Suppressor macrophage treated with lipopolysaccharide for 1 hour (primary cell): ENCODE measurements around the gene HERPUD1.

Experiments used
- DNase-seq, 3 donors: peaks; one replicate each; pipeline ENCODE4 v3.0.0-alpha.2; 2020 to 2022

The HERPUD1 gene

DNA sequence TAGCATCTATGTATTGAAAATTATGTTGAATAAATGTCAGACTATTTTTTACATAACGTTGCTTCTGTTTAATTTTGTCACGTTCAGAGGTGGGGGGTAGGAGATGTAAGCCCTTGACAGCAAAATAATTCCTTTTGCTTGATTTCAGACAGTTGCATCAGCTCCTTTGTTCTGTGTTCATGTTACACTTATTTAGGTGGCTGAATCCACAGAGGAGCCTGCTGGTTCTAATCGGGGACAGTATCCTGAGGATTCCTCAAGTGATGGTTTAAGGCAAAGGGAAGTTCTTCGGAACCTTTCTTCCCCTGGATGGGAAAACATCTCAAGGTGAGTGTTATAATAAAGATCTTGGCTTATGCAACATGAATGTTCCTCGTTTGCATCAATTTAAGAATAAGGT is 4.5 kb downstream of the HERPUD1 start:
- DNase-seq = no peak

DNA sequence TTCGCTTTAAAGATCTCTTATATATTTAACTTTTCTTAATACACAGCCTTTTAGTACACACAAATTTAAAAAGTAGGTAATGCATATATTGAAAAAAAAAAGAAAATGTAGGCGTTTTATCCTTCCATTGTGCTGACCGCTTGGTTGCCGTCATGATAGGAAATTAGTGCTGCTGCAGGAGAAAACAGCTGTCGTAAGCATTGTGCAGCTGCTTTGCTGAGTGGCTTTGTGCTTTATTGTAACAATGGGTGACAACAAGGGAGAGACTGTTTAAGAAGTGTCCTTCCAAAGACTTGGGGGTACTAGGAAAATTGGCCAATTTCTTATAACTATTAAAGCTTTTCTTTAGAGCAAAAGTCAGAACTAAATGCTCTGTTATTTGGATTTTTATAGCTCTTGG is 5.0 kb downstream of the HERPUD1 start:
- DNase-seq = no peak

DNA sequence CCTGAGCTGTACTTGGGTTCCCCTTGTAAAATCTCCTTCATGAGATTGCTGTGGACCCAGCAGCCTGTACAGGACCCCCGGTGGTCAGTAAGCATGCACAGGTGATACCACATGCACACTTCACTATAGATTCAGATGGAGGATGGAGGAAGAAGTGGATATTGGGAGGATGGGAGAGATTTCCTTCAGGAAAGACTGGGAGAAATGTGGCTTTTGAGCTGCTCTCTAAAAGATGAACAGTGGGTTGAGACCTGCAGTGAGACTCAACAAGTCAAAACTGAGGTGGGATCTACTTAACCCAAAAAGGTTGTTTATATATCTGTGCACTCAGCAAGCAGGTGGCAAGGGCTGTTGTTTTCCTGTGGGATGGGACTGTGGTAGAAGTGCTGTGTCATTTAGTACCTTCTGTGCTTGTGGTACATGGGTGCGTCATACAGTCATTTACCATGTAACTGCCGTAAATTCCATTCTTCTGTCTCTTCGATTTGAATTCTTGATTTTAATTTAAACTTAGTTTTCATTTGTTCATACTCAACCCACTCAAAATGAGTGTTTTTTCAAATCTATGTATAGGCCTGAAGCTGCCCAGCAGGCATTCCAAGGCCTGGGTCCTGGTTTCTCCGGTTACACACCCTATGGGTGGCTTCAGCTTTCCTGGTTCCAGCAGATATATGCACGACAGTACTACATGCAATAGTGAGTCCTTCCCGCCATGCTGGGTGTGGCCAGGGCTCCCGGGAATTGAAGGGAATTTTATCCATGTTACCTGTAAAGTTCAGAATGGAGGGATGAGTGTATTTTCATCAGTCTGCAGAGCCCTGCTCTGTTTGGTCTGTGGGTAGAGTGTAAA is 6.9 kb downstream of the HERPUD1 start:
- DNase-seq = no peak

DNA sequence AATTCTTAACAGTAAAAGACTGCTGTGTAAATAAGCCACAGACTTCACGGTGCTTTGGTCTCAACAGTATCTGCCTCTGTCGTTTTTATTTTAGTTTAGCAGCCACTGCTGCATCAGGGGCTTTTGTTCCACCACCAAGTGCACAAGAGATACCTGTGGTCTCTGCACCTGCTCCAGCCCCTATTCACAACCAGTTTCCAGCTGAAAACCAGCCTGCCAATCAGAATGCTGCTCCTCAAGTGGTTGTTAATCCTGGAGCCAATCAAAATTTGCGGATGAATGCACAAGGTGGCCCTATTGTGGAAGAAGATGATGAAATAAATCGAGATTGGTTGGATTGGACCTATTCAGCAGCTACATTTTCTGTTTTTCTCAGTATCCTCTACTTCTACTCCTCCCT is 7.9 kb downstream of the HERPUD1 start:
- DNase-seq = no peak

DNA sequence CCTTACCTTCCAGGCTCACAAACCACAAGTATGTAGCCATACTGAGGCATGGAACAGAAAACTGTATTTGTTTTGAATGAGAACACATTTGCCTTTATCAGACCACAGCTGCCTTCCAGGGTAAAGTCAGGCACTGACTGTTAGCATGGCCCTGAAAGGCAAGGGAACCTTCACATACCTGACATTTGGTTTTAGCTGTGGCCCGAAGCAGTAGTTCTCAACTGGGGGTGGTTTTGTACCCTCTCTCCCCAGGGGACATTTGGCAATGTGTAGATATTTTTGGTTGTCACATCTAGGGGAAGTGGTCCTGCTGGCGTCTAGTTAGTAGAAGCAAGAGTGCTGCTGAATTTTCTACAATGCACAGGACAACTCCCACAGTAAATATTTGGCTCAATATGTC is 9.2 kb downstream of the HERPUD1 start:
- no peak for DNase-seq

DNA sequence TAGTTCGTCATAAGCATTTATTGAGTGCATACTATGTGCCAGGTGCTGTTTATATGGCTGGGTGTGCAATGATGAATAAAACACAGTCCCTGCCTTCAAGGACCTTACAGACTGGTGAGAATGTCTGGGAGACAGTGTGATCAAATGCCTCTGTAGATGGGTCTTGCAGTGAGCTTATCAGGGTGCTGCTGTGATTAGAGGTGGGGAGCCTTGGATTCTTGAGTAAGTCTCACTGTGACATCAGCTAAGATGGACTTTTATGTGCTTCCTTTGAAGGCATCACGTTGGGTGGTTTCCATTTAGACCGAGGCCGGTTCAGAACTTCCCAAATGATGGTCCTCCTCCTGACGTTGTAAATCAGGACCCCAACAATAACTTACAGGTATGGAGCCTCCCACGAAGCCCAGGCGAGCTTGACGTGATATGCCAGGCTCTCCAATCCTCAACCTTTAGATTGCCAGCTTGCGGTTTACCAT is 10.0 kb downstream of the HERPUD1 start:
- no peak for DNase-seq

DNA sequence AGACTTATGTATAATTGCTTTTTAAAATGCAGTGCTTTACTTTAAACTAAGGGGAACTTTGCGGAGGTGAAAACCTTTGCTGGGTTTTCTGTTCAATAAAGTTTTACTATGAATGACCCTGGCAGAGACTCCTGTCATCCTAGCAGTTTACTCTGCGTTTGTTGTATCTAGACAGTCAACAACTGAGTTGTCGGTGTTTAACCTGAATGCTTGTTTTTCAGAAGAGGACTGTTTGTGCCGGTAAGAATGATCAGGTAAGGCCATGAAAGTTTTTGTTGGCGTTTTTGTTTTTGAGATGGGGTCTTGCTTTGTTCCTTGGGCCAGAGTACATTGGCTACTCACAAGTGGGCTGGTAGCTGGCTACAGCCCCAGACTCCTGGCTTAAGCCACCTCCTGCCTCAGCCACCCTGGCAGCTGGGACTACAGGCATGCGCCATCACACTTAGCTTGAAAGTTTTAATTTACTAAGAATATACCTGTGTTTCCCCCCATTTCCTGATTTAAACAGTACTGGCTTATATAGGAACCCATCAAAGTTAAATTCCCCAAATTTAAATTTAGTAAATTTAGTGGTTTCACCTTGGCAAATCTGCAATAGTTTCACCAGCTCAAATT is 11.9 kb downstream of the HERPUD1 start:
- DNase-seq = no peak

DNA sequence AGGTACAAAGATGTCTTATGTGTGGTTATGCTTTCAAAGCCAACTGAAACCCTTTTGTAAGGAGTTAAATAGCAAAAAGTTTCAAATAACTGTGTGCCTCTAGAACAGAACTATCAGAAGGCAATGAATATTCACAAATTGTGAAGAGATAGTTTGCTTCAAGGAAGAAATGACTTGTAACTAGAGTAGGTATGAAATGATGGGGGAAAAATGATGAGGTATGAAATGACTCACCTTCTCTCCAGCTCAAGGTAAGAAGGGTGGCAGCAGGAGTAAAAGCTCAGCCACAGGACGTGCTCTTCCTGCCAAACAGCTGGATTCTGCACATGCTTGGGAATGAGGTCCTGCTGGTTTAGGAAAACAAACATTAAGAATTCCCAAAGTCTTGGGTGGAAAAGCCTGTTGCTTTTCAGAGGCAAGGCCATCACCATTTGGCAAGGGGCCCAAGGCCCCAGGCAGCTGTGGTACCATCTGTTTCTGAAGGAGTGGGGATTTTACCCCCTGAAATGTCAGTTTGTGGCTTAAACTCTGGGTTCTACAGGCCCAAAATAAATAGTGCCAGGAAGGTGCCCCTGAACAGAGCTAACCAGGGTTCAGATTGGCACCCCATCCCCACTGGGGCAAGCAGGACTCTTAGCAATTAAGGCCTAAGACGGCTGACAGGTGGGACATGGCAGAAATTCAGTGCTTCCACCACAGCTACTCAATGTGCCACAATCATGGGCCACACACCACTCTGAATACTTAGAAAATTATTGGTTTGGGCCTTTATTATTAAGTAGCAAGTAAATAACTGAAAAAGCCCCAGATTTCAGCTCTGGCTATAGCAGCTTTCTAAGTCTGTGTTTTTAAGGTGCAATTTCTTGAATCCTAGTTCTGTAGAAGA is 13.3 kb downstream of the HERPUD1 start:
- DNase-seq = no peak

DNA sequence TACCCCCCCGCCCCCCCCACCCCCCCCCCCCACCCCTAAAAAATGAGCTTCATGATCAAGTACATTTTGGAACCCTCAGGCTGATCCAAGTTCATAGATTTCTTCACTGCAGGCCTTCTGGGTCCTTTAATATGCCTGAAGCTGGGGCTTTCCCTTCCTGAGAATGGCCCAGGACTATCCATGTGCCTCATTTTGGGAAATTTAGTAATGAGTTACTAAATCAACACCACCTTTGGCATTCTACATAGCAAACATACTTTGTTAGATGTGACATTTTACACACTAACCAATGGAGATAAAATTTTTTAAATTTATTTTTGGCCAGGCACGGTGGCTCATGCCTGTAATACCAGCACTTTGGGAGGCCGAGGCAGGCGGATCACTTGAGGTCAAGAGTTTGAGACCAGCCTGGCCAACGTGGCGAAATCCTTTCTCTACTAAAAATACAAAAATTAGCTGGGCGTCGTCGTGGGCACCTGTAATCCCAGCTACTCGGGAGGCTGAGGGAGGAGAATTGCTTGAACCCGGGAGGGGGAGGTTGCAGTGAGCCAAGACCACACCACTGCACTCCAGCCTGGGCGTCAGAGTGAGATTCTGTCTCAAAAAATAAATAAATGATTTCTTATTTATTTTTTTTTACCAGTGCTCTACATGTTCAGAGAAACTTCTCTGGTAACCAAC is 14.0 kb downstream of the HERPUD1 start:
- DNase-seq = no peak

DNA sequence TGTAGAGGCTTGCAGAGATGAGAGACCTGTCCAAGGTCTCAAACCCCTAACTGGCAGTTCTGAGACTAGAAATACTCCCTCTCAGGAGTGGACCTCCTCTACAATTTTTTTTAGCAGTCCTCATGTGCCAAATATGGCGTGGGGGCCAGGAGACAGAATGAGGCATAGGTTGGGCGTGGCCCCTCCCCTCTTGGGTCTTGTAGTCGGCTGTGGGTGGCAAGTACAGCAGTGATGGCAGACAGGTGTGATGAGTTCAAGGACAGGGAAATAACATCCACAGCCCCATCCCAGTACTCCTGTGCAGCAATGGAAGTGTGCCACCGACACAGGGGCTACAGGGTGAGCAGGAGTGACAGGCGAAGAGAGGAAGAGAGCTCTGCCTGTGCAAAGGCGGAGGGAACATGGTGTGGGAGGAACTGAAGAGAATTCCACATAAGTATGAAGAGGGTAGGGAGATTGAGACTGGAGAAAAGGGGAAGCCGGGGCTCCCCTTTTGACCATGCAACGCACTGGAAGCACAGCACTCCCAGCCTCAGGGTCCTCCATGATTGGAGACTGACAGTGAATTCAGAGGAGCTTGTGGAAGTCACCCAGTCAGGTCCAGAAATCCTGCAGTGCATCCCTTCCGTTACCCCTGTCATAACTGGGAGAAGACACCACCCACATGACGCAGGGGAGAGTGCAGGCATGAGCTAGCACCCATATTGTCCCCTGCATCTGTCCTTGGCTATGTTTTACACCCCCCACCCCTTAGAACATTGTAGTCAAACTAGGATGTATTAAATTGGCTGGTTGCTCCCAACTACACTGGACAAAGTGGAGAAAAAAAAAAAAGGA is 15.0 kb downstream of the HERPUD1 start:
- DNase-seq = peak in 2 of 3 donors; percentile 29 to 55

DNA sequence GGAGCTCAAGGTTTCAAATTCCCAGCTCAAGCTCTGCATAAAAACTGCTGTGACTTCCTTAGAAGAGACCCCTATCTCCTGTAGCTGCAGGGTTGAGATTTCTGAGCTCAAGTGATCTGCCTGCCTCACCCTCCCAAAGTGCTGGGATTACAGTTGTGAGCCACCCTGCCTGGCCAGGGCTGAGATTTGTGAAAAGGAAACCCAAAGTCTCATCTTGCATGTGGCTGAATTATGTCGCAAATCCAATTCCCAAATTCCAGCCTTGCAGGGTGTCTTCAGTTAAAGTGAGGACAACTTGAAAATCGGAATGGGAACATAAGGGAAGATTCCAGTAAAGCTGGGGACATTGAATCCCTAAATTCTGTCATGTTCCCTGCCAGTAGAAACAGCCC is 15.7 kb downstream of the HERPUD1 start:
- DNase-seq = no peak

DNA sequence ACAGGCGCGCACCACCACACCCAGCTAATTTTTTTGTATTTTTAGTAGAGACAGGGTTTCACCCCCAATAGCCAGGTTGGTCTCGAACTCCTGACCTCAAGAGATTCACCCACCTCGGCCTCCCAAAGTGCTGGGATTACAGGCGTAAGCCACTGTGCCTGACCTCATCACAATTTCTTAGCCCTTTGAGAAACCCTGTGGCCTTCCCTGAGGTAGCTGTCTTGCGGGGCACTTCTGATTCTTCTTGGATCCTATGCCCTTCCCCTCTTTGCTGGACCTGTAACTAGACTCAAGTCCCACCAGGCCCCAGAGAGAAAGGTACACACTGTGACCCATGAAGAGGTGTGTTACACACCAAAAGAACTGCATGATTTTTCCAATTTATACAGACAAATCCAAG is 16.3 kb downstream of the HERPUD1 start:
- DNase-seq = no peak

DNA sequence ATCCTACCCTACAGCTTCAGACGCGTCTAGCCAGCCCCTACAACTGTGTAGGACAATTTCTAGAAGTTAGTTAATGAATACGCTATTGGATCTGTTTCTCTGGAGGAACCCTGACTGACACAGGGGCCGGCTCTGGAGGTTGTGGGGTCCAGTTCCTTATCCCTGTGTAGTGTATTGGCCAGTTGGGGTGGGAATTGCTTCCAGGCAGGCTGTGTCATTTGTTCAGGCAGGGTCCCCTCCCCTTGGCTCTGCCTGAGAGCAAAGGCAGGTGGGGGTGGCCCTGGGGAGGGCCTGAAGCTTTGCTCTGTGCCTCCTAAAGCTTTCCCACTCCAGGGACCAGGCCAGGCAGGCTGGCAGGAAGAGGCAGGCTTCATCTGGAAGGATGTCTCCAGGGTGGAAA is 18.1 kb downstream of the HERPUD1 start:
- no peak for DNase-seq

DNA sequence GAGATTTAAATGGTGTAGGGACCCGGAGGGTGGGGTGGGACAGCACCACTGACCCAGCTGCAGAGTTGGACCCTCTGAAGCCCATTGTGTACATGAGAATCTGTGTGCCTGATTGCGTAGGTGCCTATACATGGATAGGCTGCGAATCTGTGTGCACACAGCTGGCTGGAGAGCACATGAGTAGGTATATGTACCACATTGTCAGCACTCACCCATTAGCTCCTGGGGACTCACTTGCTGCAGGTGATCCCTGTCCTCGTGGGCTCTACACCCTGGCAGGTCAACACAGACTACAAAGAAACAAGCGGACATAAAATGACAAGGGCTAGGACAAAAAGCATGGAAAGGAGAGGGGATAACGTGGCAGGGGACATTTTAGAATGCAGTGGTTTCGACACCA is 18.5 kb downstream of the HERPUD1 start:
- no peak for DNase-seq

DNA sequence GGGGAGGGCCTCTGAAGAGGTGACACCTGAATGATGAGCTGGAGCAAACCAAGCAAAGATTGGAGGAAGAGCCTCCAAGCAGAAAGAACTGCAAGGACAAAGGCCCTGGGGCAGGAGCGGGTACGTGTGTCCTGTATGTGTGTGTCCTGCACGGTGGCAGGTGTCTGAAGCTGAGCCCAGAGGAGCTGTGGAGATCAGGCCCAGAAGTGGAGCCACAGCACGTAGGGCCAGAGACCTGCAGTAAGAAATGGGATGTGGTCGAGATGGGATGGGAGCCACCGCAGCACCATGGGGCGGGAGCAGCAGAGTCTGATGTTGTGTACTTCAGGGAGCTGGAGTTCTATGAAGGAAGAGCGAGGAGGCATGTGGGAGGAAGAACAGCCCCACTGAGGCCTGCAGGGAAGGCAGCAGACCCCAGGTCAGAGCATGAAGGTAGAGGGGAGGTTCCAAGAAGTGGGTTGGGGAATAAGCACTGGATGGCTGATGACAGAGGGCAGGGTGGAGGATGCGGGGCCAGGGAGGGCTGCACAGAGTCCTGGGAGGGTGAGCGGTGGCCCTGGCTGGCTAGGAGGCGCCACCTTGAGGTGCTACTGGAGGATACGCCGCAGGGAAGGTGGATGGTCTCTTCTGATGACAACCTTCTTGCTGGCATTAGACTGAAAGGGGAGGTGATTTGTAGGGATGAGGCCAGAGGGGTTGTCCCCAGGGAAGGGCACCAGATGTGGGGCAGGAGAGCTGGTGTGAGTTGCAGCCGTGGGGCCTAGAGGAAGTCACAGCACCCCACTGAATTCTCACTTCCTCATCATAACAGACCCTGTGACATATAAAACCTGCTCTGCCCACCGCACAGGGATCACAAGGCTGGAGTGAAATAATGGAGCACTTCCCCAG is 19.2 kb downstream of the HERPUD1 start:
- DNase-seq = peak; percentile 71 to 83 (median 75)

DNA sequence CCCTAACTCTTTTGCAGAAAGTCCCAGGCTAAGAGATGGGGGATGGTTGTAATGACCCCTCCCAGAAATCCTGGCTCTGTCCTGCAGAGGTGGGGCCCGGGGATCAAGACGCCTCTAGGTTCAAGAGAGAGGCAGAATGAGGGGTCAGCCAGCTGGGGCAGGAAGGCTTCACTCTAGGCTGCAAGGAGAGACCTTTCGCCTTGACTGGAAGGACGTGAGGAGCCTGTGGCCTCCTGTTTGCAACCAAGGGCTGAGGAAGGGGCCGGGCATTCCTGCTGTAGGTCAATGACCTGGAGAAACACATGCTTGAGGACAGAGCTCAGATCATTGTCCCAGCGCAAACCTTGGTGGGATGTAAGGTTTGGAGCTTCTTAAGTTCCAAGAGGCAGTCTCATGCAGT is 21.1 kb downstream of the HERPUD1 start:
- DNase-seq = no peak

DNA sequence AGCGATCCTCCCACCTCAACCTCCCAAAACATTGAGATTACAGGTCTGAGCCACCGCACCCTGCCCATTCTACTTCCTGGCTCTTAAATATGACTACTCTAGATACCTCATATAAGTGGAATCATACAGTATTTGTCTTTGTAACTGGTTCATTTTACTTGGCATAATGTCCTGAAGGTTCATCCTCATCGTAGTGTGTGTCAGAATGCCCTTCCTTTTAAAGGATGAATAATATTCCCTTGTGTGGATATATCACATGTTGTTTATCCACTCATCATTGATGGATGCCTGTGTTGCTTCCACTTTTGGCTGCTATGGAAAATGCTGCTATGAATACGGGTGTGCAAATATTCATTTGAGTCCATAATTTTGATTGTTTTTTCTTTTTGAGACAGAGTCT is 24.1 kb downstream of the HERPUD1 start:
- DNase-seq = no peak

DNA sequence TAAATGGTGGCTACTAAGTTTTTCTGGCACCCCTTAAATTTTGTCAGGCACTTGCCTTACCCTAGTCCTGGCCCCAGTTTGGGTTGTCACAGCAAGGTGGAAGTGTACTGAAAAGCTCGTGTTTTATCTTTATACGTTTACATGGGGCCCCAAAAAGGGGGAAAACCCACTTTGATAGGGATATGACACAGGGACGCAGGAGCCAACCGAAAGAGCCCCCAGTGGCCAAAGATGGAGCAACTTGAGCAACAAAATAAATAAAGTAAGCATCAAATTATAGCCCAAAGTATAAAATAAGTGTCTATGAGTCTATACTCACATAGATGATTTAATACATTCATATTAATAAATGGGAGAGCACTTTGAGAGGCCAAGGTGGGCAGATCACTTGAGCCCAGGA is 24.8 kb downstream of the HERPUD1 start:
- no peak for DNase-seq

DNA sequence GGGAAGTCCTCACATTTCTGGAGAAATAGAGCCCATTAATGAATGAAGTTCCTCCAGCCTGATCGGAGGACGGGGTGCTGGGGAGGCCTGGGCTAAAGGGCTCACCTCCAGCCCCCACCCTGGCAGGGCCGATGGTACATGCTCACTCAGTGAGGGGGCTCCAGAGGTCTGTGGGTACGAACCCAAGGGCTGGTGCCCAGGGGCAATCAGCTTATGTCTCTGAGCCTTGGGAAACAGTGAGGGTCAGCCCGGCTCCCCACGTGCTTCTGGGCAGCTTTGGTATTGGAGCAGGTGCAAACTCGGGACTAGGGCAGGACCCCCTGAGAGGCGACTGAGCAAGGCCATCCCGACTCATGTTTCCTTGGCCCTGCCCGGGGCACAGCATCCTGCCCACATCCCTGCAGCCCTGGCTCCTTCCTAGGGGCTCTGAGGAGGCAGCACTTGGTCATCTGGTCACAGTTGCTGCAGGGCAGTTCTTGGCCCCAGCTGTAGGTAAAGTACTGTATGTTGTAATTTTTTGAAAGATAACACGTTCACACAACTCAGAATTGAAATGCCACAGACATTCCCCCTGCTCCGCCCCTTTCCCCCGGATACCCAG is 28.8 kb downstream of the HERPUD1 start:
- DNase-seq = no peak

DNA sequence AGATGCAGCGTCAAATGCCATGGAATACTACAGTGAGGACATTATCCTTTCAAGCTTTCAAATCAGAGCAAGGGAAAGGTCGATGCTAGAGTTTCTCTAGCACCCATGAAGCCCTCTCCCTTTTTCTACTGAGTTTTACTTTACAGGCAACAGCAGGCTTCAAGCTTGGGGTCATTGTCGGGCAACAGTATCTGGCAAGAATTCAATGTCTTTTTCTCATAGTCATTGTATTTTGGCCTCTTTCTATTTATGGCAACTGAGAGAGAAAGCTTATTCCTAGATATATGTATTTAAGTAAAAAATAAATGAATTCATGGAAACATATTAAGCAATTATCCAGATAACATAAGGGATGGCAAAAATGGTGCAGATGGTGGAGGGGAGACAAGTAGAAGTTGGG is 29.4 kb downstream of the HERPUD1 start:
- no peak for DNase-seq
